AG09309 (cell line): Measurements from ENCODE around the gene TMEM207.
A peak's percentile ranks its signal among the peaks of the same experiment; 100 is the strongest.

Experiments used
- DNase-seq: peaks from one replicate; pipeline ENCODE4 v3.0.0-alpha.2; 2010; ENCODE audit warnings: low read depth
- H3K4me3 ChIP-seq: 2 replicates; pipeline ENCODE4 v1.5.1; 2011; ENCODE audit warnings: mild to moderate bottlenecking, low read depth, low read length, moderate library complexity; ENCODE audit not compliant: control insufficient read depth
- TF ChIP-seq, protein P1 (sequence below): IDR thresholded peaks from 2 replicates; pipeline ENCODE4 v1.5.1; 2011; ENCODE audit warnings: mild to moderate bottlenecking, low read depth, low read length, inconsistent platforms; ENCODE audit not compliant: insufficient read depth, control insufficient read depth; ENCODE audit errors: missing control alignments

TMEM207 gene

DNA sequence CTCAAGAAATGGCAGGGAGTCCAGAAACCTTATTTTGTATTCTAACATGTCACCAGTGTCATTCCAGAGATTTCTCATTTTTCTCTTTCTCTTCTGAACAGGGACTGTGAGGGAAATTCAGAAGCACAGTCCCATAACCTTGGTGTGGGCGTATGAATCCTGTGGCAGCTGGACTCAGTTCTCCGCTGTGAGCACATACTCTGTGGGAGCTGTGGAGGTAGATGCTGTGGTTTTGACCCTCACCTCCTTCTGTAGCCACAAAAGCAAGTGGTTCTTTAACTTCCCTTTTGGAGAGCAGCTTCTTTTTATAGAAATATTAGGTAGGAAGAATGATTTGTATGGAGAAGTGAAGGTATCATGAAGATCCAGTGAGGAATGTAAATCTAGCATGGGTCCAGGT lies 13.4 kb downstream of the TMEM207 start:
- DNase-seq, result no peak
- H3K4me3 ChIP-seq, result no peak overlapping the region
- TF ChIP-seq, protein P1, sequence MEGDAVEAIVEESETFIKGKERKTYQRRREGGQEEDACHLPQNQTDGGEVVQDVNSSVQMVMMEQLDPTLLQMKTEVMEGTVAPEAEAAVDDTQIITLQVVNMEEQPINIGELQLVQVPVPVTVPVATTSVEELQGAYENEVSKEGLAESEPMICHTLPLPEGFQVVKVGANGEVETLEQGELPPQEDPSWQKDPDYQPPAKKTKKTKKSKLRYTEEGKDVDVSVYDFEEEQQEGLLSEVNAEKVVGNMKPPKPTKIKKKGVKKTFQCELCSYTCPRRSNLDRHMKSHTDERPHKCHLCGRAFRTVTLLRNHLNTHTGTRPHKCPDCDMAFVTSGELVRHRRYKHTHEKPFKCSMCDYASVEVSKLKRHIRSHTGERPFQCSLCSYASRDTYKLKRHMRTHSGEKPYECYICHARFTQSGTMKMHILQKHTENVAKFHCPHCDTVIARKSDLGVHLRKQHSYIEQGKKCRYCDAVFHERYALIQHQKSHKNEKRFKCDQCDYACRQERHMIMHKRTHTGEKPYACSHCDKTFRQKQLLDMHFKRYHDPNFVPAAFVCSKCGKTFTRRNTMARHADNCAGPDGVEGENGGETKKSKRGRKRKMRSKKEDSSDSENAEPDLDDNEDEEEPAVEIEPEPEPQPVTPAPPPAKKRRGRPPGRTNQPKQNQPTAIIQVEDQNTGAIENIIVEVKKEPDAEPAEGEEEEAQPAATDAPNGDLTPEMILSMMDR, result no peak

DNA sequence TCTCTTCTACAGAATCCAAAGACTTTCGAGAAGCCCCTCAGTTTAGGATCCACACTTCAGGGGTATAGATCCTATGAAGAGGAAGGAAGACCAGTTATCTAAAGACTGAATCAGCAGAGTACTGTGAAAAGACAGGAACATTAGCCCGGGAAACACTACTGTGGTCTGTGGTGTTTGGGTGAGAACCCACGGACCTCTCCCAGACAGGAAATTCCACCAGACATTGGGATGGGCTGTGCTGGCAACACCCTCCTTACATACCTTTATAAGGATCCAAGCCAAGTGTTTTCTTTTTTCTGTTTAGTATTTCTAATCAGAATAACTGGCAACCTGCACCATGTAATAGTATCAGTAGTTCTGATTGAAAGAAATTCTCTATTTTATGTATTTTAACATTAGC lies 14.1 kb downstream of the TMEM207 start:
- H3K4me3 ChIP-seq, result no peak overlapping the region
- TF ChIP-seq, protein P1, result no peak
- DNase-seq, result no peak

DNA sequence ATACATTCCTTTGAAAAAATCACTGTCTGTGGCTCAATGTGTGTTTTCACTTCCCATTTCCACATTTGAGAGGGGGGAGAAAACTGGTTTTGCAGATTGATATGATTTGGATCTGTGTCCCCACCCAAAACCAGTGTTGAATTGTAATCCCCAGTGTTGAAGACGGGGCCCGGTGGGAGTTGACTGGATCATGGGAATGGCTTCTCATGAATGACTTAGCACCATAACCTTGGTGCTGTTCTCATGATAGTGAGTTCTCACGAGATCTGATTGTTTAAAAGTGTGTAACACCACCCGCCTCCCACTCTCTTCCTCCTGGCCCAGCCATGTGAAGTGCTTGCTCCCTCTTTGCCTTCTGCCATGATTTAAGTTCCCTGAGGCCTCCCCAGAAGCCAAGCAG lies 16.1 kb downstream of the TMEM207 start:
- TF ChIP-seq, protein P1, result no peak
- no peak overlapping the region for H3K4me3 ChIP-seq
- DNase-seq, result no peak

DNA sequence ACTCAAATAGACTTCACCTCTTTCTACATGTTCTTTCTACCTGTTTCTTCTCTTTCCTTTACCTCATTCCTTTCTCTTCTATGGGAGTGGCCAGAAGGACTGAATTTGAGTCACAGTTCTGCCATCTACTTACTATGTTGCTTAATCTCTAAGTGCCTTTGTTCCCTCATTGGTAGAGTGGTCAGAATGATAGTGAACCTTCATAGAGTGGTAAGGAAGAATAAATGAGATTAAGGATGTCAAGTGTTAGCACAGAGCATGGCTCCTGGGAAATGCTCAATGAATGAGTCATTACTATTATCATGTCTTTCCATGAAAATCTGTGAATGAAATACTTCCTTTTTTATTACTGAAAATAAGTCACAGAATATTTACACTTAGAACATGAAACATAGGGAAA lies 17.5 kb downstream of the TMEM207 start:
- H3K4me3 ChIP-seq, result no peak overlapping the region
- no peak for DNase-seq
- TF ChIP-seq, protein P1, result no peak

DNA sequence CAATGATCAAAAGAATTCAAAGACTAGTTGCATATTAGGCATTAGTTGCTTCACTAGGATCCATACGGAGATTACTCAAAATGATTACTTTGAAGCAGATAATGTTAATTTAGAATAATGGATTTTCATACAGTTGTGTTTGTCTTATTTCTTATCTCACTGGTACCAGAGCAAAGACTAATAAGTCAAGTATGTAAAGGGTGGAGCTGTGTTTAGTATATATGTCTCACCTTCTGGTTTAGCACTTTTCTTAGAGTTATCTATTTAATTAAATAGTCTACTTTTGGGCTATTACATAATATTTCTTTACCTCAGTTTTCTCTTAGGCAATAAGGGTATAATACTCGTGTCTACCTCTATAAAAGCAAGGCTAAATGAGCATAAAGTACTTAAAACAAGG lies 18.8 kb downstream of the TMEM207 start:
- TF ChIP-seq, protein P1, result no peak
- no peak for DNase-seq
- H3K4me3 ChIP-seq, result no peak overlapping the region

DNA sequence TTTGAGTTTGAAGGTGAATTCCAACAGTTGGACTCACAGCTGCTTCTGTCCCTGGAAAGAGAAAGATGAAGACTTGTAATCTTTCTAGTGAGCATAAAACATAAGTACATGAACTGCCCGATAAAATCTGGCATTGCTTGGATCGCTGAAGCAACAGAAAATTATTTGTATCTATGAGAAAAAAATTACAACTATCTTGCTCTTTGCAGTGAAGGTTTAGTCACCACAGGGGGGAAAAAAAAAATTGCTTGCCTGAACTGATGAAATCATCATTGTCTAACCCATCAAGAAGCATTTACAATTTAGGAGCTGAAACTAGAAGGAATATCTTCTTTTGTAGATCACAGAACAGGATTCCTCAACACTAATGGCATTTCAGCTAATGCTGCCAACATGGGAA lies 20.0 kb downstream of the TMEM207 start:
- TF ChIP-seq, protein P1, result no peak
- peak; percentile 40 for DNase-seq
- no peak overlapping the region for H3K4me3 ChIP-seq
